DMS114 treated with DMSO at 0.1 percent for 48 hours (cell line): ENCODE measurements around the gene SLC52A1.
"Not testable (repeated sequence)": the region's sequence is repeated elsewhere in the genome, so short reads cannot be mapped to it uniquely, and the experiment has no call there.

ENCODE experiments used
- DNase-seq: peaks from one replicate; lab custom pipeline; 2025; ENCODE audit not compliant: unreplicated experiment; lab: John Stamatoyannopoulos, UW

Gene SLC52A1

DNA sequence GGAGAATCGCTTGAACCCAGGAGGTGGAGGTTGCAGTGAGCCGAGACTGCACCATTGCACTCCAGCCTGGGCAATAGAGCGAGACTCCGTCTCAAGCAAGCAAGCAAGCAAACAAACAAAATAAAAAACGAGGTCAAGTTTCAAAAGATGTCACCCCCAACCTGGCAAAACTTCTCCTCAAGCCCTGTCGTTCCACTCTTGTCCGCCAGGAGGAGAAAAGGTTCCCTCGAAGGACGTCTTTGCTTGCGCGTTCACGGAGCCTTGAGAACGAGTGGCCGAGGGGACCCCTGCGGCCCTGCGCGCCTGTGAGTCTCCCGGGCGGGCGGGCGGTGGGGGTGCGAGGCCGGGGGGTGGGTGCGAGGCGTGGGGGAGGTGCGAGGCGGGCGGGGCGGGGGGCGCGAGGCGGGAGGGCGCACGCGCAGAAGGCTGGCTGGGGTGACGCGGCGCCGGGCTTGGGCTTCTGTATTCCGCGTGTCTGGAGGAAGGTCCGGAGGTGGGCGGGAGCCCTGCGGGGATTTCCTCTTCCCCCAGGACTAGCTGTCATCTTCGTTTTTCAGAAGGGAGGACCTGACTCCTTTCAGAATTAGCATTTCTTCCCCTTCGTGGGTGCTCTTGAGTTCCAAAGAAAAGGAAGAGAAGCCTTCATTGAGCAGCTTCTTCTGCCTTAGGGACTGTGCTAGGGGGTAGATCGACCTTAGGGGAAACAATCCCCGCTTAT lies 3.7 kb downstream of the SLC52A1 start:
- peak; percentile 66 for DNase-seq

DNA sequence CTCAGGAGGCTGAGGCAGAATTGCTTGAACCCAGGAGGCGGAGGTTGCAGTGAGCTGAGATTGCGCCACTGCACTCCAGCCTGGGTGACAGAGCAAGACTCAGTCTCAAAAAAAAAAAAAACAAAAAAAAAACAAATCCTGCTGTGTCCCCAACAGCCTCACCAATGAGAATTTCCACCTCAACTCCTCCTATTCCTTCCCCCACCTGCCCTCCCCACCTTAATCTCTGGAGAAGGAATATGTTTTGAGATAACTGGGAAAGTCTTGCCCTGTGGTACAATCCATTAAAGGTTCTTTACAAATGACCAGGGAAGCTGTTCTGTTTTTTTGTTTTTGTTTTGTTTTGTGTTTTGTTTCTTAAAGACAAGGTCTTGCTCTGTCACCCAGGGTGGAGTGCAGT lies 5.1 kb downstream of the SLC52A1 start:
- not testable (repeated sequence) for DNase-seq

DNA sequence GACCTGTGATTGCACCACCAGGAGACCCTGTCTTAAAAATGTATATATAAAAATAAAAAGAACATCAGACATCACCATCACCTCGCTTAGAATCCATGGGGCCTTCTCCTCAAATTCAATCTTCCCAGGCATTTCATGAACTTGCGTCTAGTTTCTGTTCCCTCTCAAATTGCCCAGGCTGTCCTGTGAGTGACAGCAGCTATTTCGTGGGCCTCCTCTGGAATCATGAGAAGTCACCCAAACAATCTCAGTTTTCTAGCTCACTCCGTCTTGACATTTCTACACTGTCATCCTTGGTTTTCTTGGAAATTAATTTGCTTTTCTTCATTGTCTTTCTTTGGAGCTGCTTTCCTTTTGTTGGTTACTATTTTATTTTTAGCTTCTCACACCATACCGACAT lies 7.3 kb downstream of the SLC52A1 start:
- DNase-seq, result no peak

DNA sequence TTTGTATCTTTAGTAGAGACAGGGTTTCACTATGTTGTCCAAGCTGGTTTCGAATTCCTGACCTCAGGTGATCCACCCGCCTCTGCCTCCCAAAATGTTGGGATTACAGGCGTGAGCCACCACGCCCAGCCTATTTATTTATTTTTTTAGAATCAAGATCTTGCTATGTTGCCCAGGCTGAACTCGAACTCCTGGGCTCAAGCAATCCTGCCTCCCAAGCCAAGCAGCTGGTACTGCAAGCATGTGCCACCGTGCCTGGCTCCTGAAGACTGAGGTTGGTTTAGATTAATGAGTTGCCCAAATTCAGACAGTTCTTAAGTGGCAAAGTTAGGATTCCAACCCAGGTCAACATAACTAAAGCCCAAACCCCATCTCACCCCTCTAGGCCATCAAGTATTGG lies 7.9 kb downstream of the SLC52A1 start:
- no peak for DNase-seq

DNA sequence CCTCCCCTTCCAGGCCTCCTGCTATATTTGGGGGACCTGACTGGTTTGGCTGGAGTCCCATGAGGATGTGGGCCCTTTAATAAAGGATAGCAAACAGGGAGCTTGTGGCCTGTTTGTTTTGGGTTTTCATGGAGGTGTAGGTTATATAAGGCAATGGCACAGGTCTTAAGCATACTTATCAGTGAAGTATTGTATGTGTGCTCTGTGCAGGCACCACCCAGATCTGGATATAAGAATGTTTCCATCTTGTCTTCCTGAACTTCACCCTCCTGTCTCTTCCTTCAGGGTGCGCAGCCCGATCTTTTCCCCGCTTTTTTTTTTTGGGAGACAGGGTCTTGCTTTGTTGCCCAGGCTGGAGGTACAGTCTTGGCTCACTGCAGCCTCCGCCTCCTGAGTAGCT lies 10.6 kb downstream of the SLC52A1 start:
- DNase-seq, result no peak

DNA sequence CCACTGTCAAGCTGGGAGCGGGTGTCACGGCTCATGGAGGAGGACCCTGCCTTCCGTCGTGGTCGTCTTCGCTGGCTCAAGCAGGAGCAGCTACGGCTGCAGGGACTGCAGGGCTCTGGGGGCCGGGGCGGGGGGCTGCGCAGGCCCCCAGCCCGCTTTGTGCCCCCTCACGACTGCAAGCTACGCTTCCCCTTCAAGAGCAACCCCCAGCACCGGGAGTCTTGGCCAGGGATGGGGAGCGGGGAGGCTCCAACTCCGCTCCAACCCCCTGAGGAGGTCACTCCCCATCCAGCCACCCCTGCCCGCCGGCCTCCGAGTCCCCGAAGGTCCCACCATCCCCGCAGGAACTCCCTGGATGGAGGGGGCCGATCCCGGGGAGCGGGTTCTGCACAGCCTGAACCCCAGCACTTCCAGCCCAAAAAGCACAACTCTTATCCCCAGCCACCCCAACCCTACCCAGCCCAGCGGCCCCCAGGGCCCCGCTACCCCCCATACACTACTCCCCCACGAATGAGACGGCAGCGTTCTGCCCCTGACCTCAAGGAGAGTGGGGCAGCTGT lies 11.6 kb downstream of the SLC52A1 start:
- no peak for DNase-seq

DNA sequence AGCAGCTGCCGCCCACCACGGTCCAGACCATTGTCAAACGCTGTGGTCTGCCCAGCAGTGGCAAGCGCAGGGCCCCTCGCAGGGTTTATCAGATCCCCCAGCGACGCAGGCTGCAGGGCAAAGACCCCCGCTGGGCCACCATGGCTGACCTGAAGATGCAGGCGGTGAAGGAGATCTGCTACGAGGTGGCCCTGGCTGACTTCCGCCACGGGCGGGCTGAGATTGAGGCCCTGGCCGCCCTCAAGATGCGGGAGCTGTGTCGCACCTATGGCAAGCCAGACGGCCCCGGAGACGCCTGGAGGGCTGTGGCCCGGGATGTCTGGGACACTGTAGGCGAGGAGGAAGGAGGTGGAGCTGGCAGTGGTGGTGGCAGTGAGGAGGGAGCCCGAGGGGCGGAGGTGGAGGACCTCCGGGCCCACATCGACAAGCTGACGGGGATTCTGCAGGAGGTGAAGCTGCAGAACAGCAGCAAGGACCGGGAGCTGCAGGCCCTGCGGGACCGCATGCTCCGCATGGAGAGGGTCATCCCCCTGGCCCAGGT lies 13.0 kb downstream of the SLC52A1 start:
- DNase-seq, result no peak

DNA sequence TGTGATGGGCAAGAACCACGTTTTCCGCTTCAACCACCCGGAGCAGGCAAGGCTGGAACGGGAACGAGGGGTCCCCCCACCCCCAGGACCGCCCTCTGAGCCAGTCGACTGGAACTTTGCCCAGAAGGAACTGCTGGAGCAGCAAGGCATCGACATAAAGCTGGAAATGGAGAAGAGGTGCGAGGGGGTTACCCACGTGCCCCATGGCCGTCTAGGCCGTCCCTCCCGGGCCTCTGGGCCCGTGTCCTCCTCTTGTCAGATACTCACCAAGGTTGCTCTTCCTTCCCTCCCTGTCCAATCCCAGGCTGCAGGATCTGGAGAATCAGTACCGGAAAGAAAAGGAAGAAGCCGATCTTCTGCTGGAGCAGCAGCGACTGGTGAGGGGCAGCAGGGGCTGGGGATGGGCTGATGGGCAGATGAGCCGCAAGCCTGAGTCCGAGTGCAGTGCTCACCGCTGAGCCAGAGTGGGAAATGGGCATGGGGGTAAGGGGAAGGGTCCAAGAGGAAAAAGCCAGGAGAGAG lies 14.7 kb downstream of the SLC52A1 start:
- no peak for DNase-seq

DNA sequence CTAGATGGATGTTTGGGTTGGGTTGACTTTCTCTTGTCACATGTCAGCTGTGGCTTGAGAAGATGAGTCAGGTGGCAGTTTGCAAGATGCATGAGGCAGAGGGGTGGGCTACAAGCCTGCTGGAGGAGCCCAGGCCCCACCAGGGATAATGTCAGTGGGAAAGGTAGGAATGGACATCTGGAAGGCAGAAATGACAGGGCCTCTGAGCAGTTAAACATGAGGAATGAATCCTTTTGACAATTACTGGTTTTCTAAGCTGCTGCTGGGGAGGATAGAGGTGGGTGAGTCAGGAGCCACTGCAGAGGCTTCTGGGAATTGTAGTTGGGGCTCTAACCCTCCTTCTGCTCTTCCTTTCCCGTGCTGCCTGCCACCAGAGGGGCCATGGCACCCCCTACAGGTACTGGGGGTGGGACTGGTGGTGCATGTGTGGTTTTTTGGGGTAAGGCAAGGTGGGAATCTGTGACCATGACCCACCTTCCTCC lies 15.7 kb downstream of the SLC52A1 start:
- DNase-seq, result no peak

DNA sequence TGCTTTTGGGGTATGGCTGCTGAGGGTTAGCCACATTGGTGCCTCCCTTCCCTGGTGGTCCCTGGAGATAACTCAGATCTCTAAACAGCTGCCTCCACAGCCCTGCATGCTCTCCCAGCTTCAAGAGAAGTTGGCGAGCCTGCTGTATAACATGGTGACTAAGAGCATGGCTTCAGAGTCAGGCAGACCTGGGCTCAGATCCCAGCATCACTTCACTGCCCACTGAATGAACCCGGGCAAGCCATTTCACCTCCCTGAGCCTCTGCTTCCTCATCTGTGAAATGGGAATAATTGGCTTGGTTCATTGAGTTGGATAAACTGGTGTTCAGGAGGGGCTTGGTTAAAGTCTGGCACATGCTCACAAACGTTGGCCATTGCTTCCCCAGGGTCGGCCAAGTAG lies 20.9 kb downstream of the SLC52A1 start:
- DNase-seq, result no peak

DNA sequence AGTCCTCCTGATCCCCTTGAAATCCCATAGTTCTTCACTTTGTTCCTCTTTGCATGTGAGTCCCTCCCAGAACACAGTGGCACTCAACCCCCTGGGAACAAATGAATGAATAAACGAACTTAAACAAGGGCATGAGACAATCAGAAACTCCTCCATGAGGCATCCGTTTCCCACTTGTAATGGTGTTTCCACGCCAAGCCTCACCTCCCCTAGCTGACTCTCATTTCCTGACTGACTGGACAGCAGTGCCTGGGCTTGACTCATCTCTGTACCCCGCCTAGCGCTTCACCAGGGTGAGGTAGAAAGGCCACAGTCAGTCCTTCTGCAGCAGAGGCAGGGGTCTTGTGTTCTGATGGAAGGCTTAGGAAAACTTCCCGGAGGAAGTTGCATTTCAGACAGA lies 23.3 kb downstream of the SLC52A1 start:
- DNase-seq, result no peak

DNA sequence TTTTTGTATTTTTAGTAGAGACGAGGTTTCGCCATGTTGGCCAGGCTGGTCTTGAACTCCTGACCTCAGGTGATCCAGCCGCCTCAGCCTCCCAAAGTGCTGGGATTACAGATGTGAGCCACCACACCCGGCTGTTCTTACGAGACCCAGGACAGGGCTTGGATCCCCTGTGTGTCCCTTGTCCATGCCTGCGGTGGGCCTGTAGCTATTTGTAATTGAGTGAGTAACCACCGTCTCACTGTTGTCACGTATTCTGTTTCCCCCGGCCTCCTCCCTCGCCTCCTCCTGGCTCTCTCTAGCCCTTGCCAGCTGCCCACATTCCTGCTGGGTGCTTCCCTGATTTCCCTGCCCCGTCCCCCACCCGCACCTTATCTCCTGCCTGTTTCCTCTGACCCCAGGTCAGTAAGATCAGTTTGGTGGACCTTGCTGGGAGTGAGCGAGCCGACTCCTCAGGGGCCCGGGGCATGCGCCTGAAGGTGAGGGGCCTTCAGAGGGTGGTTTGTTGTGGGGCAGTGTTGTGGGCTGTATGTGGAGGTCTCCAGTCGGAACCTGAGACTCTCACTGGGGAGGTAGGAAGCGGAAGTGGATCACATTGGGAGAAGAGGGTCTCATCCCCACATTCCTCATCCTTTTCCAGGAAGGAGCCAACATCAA lies 31.9 kb downstream of the SLC52A1 start:
- DNase-seq, result no peak

DNA sequence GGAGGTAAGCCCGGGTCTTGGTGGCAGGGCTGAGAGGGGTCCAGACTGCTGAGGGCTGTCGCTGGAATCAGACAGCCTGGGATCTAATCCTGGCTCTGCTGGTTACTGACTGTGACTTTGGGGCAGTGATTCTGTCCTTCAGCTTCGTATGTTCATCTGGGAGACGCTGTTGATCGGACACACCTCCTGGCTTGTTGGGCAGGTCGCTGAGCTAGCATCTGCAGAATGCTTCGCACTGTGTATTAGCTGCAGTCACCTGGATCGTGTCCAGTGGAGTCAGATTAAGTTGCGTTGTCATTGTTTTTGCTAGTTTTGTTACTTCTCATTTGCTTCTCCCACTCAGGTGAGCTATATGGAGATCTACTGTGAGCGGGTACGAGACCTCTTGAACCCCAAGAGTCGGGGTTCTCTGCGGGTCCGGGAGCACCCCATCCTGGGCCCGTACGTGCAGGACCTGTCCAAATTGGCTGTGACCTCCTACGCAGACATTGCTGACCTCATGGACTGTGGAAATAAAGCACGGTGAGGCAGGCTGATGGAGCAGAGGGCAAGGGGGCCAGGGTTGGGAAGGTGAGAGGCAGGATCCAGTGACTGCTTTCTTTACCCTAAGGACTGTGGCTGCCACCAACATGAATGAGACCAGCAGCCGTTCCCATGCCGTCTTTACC lies 33.0 kb downstream of the SLC52A1 start:
- no peak for DNase-seq

DNA sequence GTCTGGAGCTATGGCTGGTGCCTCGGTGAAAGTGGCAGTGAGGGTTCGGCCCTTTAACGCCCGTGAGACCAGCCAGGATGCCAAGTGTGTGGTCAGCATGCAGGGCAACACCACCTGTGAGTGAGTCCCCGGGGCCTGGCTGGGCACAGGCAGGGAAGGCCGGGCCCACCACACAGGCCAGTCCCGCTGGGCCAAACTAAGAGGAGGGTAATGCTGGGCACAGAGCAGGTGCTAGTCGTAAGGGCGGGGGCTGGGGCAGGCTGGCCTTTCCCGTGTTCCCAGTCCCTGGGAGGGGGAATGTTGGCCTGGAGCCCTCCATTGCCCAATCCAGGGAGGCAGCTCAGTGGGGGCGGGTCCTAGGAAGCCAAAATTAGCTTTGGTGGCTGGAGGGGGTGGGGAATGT lies 35.0 kb downstream of the SLC52A1 start:
- DNase-seq, result no peak

DNA sequence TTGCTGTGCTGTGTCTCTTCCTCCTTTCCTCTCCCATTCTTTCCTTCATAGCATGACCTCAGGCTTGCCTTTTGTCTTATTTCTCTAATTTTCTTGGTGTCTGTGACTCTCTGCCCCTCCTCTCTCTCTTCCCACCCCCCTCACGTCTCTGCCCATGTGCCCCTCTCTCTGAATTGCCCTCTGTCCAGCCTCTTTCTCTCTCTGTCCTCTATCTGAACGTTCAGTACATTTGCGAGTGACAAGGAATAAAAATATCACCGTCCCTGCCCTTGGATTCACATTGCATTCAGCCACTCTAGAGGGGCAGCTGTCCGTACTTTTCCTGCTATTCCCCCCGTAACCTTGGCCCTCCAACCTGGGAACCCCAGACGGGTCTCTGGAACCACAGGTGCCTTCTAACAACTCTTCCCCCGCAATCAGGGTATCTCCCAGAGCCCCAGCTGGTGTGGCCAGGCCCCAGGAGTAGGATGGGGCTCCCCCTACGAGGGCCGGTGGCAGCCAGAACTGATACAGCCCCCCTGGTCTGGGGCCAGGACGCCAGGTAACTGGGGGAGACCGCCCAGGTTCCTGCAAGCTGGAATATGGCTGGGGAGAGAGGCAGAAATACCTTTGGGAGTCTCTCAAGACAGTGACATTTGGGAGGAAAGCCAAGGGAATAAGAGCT lies 35.7 kb downstream of the SLC52A1 start:
- no peak for DNase-seq

DNA sequence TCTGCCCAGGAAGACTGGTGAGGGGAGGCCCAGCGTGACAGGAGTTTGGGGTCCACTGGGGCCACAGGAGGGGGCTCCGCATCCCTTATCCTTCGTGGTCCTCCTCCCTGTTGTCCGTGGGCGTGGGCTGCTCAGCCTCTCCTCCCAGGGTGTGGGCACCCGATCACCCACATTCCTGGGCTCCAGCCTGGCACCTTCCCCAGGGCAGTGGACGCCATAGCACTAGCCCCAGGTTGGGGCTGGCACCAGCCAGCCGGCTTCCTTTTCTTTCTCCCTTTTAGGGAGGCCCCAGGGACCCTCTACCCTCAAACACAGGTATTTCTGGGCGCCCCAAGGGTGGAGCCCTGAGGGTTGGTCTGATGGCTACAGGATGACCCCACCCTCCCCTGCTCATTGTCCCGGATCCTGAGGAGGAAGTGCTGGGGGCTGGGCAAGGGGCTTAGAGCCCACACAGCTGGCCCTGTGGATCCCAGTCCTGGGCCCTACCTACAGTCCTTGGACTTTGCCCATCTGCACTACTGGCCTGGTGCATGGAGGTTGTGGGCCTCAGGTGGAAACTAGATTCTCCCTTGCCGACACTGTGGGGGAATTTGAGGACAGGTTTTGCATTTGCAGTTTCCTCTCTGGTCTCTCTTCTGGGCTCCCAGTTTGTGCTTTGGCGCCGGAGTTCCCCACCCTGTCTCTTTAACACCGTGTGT lies 36.3 kb downstream of the SLC52A1 start:
- DNase-seq, result no peak

DNA sequence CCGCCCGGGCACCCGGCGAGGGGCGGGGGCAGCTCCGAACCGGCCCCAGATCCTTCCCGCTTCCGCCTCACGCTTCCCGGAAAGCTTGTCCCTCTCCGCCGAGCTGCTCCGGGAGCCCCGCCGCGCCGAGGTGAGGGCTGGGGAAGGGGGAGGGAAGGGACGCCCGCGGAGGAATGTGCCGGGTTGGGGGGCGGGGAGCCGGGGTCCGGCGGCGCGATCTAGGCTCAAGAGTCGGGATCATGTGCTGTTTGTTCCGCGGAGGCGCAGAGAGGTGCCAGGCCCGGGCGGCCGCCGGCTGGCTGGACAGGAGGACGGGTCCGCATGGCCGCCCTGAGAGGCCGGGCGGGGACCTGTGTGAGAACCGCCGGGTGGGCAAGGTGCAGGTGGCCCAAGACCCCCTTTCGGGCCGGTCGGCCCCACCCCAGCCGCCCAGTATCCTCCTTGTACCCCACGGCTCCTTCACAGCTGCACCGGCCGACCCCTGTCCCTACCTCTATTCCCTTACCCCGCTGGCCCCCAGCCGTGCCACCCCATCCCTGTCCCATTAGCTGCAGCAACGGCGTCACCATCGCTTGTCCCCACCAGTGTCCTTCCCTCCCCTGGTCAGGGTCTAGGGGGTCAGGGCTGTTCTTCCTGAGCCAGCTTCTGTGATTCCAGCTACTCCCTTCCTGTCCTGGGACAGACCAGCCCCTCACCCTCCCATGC lies 37.0 kb downstream of the SLC52A1 start:
- no peak for DNase-seq

DNA sequence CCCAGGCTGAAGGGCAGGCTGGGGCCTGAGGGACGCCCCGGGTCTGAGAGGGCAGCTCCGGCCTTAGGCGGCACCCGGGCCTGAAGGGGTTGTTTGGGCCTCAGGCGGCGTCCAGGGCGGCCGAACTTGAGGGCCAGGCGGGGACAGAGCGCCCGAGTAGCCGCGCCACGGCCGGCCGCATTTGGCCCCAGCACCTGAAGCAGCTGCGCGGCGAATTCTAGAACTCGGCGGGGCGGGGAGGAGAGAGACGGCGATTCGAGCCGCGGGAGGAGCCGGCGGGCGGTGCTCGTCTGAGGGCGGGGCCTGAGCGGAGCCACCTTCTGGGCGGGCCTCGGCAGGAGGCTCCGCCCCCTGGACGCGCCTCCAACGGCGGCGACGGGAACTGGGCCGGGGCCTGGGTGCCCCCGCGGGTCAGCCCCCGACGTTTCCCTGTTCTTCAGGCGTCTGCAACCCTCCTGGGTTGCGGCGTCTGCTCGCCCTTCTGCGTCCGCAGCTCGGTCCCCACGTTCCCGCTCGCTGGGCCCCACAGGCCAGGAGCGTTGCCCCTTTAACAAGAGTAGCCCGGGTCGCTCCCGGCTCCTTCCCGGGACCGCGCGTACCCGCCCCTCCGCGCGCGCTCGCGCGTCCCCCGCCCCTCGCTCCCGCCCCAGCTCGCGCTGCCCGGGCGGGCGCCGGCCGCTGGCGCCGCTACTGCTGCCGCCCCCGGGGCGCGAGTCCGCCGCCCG lies 37.8 kb downstream of the SLC52A1 start, which contains the start of the genes INCA1 and KIF1C:
Gene INCA1, minus strand, starts transcription at position 221 of the 725 bp plus-strand sequence. CDS start 3,085 bp downstream, outside the sequence.
Gene KIF1C, plus strand, starts transcription at position 649 of the 725 bp plus-strand sequence. CDS start 2,297 bp downstream, outside the sequence.
- peak; percentile 70 for DNase-seq
